Stimulated activated CD4-positive, alpha-beta T cell treated with anti-CD3 and anti-CD28 coated beads, TNF-alpha, amount 100 ng/mL, for 24 hours (primary cell): ENCODE results near the gene SLC29A4.
"Not testable (repeated sequence)": the region's sequence is repeated elsewhere in the genome, so short reads cannot be mapped to it uniquely, and the experiment has no call there.

Source experiments
- DNase-seq, 3 experiments: peaks; one replicate each; pipeline ENCODE4 v3.0.0-alpha.2; 2020; ENCODE audit warnings: low read depth in 3 of 3

The SLC29A4 gene

DNA sequence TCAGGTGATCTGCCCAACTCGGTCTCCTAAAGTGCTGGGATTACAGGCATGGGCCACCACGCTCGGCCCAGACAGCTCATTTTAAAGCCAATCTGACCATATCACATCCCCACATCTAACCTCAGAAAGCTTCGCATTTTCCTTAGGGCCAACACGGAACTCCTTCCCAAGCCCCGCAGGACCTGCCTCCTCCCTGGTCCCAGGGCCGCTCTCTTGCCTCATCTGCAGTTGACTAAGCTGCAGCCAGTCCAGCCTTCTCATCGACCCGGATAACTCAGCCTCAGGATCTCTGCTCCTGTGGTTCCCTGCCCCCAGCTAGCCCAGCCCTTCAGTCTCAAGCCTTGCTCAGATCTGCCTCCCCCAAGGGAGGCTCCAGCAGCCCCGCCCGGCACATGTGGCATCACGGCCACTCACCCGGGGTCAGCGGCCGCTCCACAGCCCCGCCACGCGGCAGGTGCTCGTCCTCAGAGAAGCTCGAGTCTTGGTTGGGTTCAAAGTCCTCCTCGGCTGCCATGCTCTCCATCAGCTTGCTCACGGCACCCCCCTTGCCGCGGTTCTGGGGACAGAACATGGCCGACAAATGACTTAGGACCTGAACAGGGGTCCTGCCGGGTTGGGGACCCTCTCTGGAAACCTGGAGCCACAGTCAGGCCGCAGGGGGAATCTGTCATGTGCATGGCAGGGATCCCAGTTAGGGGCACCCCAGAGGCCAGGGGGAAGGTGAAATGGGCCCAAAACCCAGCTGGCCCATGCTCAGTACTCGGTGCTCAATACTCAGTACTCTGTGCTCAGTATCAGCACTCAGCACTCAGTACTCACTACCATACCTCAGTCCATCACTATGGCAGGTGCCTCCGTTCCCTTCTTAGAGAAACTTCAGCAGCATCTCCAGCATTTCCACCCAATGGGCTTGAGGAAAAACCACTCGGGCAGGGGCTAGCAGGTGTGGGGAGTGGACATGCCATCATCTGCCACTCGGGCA, 41.3 kb downstream of the SLC29A4 start:
- not testable (repeated sequence) for DNase-seq

DNA sequence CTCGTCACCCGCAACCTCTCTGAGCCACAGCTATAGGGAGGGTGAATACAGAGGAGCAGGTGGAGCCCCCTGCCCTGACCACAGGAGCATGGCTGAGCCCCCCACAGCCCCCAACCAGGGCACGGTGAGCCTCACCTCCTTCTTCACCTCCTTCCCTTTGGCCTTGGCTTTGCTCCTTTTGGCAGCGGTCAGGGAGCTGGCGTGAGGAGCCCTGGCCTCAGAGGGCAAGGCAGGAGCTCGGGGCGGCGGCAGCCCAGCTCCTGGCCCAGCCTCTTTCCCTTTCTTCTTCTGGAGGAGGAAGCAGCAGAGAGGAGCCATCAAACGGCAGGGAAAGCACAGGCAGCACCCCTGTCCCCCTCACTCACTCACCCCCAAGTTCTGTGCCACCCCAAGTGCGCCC, 42.2 kb downstream of the SLC29A4 start:
- DNase-seq: no peak

DNA sequence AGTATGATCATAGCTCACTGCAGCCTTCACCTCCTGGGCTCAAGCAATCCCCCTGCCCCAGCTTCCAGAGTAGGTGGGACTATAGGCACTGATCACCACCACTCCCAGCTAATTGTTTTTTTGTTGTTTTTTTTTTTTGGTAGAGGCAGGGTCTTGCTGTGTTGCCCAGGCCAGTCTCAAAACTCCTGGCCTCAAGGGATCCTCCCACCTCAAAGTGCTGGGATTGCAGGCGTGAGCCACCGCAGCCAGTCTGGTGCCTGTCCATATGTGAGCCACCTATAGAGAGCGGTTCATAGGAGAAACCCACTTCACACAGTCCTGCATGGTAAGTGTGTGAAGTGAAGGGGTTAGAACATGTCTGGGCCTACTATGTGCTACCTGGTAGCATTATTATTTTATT, 47.5 kb downstream of the SLC29A4 start:
- no peak for DNase-seq

DNA sequence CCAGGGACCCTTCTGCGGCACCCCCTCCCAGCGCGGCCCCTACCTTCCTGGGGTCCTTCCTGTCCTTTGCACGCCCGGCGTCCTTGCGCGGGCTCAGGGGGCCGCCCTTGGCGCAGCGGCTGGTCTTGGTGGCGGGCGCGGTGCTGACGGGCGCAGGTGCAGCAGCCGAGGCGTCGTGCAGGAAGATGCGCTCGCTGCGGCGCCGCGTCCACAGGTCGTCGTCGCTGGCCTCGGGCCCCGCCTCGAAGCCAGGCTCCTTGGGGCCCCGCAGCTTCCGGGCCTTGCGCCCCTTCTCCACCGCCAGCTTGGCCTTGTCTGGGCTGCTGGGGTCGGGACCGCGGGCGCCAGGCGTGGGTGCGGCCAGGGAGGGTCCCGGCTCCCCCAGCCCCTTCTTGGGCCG, 49.8 kb downstream of the SLC29A4 start:
- no peak for DNase-seq

DNA sequence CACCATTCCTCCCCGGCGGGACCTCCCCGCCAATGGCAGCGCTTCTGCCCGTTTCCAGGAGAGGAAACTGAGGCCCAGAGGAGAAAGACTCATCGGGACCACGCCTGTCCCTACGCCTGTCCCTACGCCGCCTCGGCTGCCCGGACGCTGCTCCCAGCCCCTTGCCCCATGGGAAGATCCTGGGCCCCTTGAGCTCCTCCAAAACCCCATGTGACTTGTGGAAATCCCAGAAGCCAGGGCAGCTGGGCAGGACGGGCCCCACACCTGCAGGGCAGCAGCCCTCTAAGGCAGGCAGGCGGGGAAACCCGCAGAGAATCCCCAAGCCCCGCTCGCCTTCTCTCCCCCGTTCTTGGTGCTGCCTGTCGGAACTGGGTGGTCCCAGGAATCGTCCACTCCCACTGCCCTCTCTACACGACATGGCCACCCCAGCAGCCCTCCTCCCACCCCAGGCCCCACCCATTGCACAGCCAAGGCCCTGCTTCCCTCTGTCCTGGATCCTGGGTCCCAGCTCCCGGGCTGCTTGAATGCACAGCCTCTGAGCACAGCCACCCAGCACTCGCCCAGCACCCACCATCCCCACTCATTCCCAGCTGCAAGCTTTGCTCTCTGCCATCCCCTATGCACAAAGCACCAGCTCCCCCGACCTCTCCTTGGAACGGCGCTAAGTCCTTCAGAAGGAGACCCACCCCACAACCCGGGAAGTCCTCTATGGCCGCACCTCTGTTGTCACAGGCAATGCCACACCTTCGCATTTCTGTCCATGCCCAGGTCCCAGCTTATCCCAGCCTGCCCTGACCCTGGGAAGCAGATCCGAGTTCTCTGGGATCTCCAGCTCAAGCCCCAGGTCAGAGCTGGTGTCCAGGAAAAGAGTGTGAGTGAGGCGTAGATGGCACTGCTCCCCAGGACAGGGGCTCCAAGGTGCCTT, 50.6 kb downstream of the SLC29A4 start:
- DNase-seq: no peak

DNA sequence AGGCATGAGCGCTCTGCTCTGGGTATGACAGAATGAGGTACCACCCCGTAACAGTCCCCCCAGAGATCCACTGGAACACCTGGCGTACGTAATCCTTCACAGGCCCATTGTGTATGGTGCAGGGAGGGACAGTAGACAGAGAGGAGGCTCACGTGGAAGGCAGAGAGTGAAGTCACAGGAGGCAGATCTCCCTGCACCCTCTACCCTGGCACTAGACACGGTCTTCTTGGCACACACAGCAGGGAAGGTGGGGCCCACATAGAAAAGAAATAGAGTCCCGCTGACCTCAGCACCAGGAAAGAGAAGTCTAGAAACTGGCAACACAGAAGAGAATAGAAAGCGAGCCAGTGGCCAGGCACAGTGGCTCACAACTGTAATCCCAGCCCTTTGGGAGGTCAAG, 51.9 kb downstream of the SLC29A4 start:
- DNase-seq: no peak

DNA sequence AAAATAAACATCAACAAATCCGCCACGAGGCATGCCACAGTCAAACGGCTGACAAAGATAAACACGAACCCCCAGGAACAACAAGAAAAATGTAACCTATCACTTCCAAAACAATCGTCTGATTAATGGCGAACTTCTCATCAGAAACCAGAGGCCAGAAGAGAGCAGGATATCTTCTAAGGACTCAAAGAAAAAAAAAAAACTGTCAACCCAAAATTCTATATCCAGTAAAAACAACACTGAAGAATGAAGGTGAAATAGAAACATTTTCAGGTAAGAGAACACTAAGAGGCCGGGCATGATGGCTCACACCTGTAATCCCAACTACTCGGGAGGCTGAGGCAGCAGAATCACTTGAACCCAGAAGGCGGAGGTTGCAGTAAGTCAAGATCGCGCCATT, 54.3 kb downstream of the SLC29A4 start:
- DNase-seq: no peak

DNA sequence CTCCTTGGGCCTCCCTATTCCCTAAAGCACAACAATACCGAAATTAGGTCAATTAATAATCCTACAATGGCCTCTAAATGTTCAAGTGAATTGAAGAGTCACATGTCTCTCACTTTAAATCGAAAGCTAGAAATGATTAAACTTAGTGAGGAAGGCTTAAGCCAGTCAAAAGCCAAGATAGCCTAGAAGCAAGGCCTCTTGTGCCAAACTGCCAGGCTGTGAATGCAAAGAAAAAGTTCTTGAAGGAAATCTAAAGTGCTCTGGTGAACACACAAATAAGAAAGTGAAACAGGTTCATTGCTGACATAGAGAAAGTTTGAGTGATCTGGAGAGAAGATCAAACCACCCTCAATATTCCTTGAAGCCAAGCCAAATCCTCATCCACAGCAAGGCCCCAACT, 57.2 kb downstream of the SLC29A4 start:
- no peak for DNase-seq

DNA sequence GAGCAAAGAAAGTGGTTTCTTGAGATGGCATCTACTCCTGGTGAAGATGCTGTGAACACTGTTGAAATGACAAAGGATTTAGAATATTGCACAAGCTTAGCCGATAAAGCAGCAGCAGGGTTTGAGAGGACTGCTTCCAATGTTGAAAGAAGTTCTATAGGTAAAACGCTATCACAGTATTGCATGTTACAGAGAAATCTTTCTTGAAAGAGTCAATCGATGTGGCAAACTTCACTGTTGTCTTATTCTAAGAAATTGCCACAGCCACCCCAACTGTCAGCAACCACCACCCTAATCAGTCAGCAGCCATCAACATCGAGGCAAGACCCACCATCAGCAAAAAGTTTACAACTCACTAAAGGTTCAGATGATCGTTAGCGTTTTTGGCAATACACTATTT, 59.9 kb downstream of the SLC29A4 start:
- no peak for DNase-seq

DNA sequence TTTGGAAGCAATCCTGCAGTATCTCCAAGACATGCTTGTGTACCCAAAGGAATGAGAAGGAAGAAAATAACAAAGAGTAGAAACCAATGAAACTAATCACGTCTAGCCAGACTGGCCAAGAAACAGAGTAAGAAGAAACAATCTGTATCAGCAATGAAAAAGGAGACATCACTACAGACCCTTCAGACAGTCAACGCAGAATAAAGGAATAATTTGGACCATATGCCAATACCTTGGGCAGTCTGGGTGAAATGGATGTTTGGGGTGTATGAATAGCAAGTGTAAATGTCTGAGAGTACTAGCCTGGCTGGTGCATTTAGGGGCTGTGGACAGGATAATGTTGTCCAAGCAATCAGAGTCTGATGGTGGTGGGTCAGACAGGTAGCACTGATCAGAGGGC, 61.1 kb downstream of the SLC29A4 start:
- DNase-seq: no peak

DNA sequence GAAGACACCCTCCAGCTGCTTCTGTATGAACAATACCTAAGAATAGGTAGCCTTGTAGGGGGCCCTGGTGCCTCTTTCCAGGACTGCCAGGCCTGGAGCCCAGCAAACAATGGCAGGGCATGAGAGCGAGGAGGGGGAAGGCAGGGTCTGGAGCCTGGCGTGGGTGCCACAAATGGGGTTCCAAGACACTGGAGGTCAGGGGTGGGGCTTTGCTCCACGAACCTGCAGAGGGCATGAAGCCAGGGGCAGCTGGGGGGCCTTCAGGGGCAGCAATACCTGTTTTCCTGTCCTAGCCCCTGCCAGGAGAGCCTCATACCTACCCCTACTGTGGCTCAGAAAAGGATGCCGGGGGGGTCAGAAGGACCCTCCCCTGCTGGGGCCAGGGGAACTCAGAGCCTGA, 61.6 kb downstream of the SLC29A4 start:
- no peak for DNase-seq

DNA sequence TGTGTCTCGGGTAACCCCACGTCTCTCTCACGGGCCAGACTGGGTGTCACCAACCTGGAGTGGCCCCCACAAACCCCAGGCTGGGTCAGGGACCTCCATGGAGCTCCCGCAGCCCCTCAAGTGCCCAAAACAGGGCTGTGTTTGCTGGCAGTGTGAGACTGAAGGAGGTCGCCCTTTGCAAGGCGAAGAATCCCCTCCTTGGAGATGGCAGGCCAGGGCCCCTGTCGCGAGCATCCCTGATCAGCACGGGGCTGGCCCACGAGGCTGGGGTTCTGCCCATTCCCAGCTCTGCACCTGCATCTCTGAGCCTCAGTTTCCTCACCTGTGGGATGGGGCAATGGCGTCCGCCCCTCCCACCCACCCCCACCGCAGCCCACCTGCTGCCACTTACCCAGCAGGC, 62.4 kb downstream of the SLC29A4 start:
- no peak for DNase-seq

DNA sequence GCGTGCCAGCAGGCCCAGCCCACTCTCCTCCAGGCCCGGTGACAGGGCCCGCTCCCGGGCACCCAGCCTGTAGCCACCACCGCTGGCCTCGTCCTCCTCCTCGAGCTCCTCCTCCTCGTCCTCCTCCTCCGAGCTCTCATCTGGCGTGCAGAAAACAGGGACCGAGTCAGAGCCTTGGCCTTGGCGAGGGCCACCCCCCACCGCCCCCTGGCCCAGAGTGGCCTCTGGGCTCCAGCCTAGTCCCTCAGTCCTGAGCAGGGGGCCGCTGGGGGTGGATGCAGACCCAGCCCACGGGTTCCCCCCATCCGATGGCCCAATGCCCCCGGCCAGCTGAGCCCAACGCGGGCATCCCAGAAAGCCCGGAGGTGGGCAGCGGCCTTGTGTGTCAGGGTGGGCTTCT, 62.9 kb downstream of the SLC29A4 start:
- no peak for DNase-seq

DNA sequence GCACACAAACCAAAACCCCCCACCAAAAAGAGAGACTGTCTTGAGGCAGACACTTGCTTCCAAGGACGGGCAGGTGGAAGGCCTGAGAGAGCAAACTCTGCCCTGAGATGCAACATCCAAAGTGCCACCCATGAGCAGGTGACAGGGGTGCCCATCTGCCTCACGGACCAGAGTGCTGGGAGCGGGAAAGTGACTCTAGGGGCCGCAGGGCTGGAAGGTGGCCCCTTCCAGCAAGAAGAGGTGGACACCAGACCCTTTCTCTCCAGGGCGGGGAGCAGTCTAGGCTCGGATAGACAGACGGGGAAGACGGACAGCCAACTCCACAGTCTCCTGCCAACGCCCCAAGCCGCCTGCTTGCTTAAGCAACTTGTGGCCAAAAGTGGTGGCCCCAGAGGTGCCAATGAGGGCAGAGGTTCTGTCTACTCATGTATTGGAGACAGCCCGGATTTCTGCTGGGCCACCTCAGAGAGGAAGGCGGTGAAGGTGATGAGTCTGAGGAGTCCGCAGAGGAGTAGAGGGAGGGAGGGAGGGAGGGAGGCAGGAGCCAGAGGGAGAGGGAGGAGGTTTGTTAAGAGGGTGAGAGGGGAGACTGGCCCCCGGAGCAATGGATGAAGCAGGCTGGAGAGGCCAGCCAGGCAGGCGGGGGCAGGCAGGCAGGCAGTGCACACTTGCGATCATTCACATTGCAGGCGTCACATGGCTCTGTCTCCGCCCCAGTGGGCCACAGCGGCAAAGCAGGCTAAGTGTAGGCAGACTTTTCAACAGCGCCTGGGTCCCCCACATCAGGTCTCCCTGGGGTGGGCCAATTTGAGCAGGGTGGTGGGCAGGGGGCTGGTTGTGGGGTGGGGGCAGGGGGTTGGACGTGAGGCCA, 65.6 kb downstream of the SLC29A4 start:
- DNase-seq: no peak

DNA sequence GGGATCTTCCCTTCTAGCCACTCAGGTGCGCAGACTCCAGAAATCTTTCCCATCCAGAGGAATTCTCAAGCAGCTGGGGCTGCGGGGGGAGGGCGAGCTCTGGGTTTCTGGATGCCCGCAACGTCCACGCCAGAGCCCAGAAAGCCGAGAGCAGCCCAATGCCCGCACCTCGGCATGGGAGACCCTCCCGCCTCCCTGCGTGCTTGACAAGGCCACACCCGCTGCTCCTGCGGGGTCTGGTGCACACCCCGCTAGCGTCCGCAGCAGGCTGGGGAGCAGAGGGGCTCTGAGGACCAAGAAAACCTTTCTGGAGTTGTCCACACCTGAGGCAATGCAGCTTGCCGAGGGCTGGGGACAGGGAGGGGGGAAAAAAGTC, 66.2 kb downstream of the SLC29A4 start:
- DNase-seq: no peak

DNA sequence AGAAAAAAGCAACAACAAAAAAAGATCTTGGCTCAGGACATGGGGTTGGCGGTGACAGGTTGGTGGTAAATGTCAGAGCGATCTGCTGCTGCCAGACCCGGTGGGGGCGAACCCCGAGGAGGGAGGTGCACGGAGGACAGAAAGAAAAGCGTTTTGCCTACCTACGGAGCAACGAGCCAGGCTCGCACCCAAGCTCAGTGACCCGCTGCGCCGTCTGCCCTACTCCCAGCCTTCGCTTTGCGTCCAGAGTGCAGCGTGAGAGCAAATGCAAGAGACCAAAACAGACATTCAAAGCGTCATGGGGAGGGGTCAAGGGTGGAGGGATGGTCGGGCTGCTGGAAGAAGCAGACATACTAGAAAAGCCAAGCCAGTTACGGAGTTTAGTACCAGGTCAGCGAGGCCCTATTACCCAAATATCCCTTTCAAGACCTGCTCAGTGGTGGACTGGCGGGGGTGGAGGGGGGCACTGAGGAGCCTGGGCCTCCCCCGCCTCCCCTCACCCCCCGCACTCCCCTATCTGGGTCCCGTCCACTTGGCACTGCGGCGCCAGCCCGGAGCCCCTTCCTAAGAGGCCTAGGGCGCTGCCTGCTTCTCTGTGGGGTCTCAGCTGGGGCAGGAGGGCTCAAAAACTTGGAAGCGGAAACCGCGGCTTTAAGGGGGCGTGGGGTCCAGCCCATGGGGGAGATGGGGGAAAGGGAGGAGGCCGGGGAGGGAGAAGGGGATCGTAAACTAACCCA, 66.9 kb downstream of the SLC29A4 start:
- no peak for DNase-seq

DNA sequence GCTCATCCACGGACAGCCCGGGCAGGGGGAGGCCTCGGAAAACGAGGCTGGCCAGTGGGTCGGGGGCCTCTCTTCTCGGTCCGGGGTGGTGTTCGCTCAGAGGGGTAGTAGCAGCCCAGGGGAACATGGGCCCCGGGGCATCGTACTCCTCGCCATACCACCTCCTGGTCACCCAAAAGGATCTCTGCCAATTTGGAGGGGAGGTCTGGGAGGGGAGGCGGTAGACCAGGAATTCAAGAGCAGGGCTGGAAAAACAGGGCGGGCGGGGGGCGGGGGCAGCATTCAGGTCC, 67.4 kb downstream of the SLC29A4 start:
- no peak for DNase-seq

DNA sequence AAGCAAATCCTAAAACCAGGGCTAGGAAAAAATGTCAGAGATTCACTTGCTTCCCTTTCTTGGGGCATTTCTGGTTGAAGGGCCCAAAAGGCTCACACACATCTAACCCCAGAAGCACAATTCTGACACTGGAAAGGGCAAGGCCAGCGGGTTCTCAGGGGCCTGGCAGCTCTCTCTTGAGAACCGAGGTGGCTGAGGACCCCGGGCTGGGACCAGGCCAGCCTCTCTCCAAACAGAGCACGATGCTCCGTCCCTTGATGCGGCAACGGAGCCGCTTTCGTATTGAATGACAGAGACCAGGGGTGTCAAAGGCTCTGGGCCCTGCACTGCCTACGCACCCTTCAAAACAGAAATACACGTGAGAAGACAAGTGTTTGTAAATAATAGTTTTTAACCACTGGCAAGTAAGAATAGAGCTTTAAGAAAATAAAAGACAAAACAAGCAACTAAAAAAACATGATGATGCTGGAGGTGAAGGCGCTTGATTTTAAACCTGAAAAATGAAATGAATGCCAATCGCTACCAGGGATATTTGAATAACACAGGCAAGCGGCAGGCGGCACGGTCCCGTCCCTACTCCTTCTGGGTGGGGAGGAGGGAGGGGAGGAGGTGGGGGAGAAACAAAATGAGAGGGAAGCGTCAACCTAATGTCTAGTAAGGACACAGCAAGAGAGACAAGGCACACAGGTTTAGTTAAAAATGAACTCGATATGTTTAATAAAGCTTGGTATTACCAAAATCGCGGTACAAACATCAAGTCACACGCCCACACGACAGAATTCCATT, 68.0 kb downstream of the SLC29A4 start:
- no peak for DNase-seq

DNA sequence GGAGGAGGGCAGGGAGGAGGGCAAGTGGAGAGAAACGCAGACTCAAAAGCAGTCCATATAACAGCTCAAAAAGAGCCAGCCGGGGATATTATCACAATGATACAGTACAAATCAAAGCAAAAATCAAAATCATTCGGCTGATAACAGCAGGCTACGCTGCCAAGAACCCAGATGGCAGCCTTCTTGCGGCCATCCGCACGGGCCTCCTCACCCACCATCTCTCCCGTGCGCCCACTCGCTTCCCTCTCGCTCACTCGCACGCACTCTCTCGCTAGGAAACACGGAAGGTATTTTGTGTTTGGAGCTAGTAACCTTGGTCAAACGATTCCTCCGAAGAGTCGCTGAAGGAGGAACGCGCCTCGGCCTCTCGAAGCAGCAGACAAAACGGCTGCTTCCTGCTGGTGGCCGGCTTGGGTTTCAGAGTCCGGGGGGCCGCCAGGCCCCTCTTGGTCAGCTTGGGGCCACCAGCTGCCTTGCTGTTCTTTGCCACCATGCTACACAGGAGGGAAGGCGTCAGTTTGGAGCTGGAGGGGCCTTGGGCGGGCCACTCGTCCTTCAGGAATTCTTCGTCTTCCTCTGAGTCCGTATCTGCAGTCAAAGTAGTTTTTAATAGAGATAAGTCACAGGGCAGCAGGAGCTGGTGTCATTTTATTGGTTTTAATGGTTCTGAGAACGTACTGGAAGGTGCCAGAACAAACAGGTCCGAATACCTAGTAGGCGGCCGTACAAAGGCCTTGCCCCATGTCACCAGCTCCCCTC, 68.9 kb downstream of the SLC29A4 start:
- no peak for DNase-seq
